ENCODE measurements around the gene VAC14.

DNA sequence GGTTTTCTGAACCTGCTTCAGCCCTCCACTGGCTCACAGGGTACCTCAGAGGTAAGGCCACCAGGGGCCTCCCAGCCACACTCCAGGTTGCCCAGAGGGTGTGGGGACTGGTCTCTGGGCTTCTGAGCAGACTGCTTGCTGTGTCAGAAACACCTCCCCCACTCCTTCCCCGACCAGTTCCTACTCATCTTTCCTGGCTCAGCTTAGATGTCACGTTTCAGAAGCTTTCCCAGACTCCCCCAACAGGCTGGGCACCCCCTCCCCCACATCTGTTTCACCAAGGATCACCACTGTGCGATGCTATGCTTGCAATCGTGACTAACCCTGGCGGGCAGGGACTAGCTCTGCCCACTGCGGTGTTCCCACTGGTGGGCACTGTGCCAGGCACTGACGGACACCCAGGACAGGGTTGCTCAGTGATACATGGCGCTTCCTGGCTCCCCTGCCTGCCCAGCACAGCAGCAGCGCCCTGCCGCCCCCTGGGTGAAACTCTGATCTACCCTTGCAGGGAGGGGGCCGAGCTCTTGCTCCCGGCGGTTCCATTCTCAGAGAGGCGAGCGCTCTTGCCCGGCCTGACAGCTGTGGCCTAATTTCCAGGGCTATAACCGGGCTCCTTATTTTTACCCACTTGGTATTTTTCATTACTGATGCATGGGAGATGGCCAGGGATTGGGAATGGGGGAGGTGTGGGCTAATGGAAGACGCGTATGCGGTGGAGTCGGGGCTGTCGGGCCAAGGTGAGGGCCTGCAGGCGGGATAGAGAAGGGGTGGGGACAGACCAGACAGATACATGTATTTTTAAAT, 85.7 kb downstream of the VAC14 start:
- TF ChIP-seq REST (IDR thresholded peaks at IDR 0.05; ENCODE audit: borderline replicate concordance) (no peak), TAF1 (IDR thresholded peaks at IDR 0.05; ENCODE audit: low read depth) (no peak), MXI1 (conservative IDR thresholded peaks at IDR 0.05; ENCODE audit: poor library complexity, severe bottlenecking) (no peak), POLR2AphosphoS5 (IDR thresholded peaks at IDR 0.05) (no peak), EZH2 (IDR thresholded peaks at IDR 0.05; ENCODE audit: borderline replicate concordance, insufficient read depth, low read length, poor library complexity, severe bottlenecking) (no peak), RAD21 (conservative IDR thresholded peaks at IDR 0.05) (no peak), EP300 (conservative IDR thresholded peaks at IDR 0.05; ENCODE audit: poor library complexity, severe bottlenecking) (no peak), SMC3 (conservative IDR thresholded peaks at IDR 0.05; ENCODE audit: poor library complexity) (no peak)
- TF ChIP-seq, protein P1, sequence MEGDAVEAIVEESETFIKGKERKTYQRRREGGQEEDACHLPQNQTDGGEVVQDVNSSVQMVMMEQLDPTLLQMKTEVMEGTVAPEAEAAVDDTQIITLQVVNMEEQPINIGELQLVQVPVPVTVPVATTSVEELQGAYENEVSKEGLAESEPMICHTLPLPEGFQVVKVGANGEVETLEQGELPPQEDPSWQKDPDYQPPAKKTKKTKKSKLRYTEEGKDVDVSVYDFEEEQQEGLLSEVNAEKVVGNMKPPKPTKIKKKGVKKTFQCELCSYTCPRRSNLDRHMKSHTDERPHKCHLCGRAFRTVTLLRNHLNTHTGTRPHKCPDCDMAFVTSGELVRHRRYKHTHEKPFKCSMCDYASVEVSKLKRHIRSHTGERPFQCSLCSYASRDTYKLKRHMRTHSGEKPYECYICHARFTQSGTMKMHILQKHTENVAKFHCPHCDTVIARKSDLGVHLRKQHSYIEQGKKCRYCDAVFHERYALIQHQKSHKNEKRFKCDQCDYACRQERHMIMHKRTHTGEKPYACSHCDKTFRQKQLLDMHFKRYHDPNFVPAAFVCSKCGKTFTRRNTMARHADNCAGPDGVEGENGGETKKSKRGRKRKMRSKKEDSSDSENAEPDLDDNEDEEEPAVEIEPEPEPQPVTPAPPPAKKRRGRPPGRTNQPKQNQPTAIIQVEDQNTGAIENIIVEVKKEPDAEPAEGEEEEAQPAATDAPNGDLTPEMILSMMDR (IDR thresholded peaks at IDR 0.05; ENCODE audit: poor library complexity, severe bottlenecking): no peak
